Measurements from ENCODE around the gene LCMT1. TPM values are rescaled to one million over a fixed set of nuclear protein-coding genes. Genes with fewer than 3 reads are reported as not detected.

LCMT1 gene
- polyA plus RNA-seq, 4 donors = 27.0 to 105 (median 31.9) TPM

- Histone ChIP-seq H3K9me3 (ENCODE audit: control insufficient read depth in 2 of 2, insufficient read depth in 1 of 2, low read depth in 1 of 2, low read length in 1 of 2) (no peaks in the 10 kb centered on the region), H3K4me1 (ENCODE audit: control insufficient read depth in 3 of 3, insufficient read depth in 2 of 3, low read depth in 1 of 3, low read length in 2 of 3) (peaks cover 0 to 5% (median 5%) of the 10 kb centered on the region in 3 donors), H3K4me3 (ENCODE audit: low read depth in 1 of 3, low read length in 3 of 3) (peak overlapping the region; percentile 62 to 80 (median 73)), H3K27ac (ENCODE audit: low read depth in 1 of 3, low read length in 2 of 3) (peak overlapping the region; percentile 87 to 93 (median 89)), H3K27me3 (ENCODE audit: control insufficient read depth in 3 of 3, insufficient read depth in 3 of 3, low read length in 3 of 3) (no peaks in the 10 kb centered on the region), H3K36me3 (ENCODE audit: control insufficient read depth in 3 of 3, insufficient read depth in 2 of 3, low read depth in 1 of 3, low read length in 3 of 3) (no peaks in the 10 kb centered on the region)
- FAIRE-seq (no peak), DNase-seq (peak; percentile 74 to 92)
- WGBS, 3 donors = 0 to 1% (median 1%) methylated on average over 36 to 63 of the region's 63 CpGs
These were observed 44.6 kb upstream of the LCMT1 start for GRCh38 chr16:25066747-25067631.

- FAIRE-seq (no peak), DNase-seq (no peak)
- Histone ChIP-seq H3K36me3 (ENCODE audit: control insufficient read depth in 3 of 3, insufficient read depth in 2 of 3, low read depth in 1 of 3, low read length in 3 of 3) (no peaks in the 10 kb centered on the region), H3K9me3 (ENCODE audit: control insufficient read depth in 2 of 2, insufficient read depth in 1 of 2, low read depth in 1 of 2, low read length in 1 of 2) (no peaks in the 10 kb centered on the region), H3K4me3 (ENCODE audit: low read depth in 1 of 3, low read length in 3 of 3) (no peak overlapping the region), H3K27me3 (ENCODE audit: control insufficient read depth in 3 of 3, insufficient read depth in 3 of 3, low read length in 3 of 3) (no peaks in the 10 kb centered on the region), H3K27ac (ENCODE audit: low read depth in 1 of 3, low read length in 2 of 3) (no peak overlapping the region), H3K4me1 (ENCODE audit: control insufficient read depth in 3 of 3, insufficient read depth in 2 of 3, low read depth in 1 of 3, low read length in 2 of 3) (no peaks in the 10 kb centered on the region)
- WGBS, 3 donors = 87 to 95% (median 95%) methylated on average over 2 of the region's 2 CpGs
These were observed 37.7 kb upstream of the LCMT1 start for GRCh38 chr16:25073854-25074253.

- Histone ChIP-seq H3K4me1 (ENCODE audit: control insufficient read depth in 3 of 3, insufficient read depth in 2 of 3, low read depth in 1 of 3, low read length in 2 of 3) (no peaks in the 10 kb centered on the region), H3K27ac (ENCODE audit: low read depth in 1 of 3, low read length in 2 of 3) (no peak overlapping the region), H3K4me3 (ENCODE audit: low read depth in 1 of 3, low read length in 3 of 3) (no peak overlapping the region), H3K36me3 (ENCODE audit: control insufficient read depth in 3 of 3, insufficient read depth in 2 of 3, low read depth in 1 of 3, low read length in 3 of 3) (no peaks in the 10 kb centered on the region), H3K9me3 (ENCODE audit: control insufficient read depth in 2 of 2, insufficient read depth in 1 of 2, low read depth in 1 of 2, low read length in 1 of 2) (no peaks in the 10 kb centered on the region), H3K27me3 (ENCODE audit: control insufficient read depth in 3 of 3, insufficient read depth in 3 of 3, low read length in 3 of 3) (no peaks in the 10 kb centered on the region)
- DNase-seq (no peak), FAIRE-seq (no peak)
- 88 to 98% (median 96%) methylated on average over 2 of the region's 2 CpGs for WGBS, 3 donors
These were observed 33.1 kb upstream of the LCMT1 start for GRCh38 chr16:25078386-25078978.

- Histone ChIP-seq H3K27ac (ENCODE audit: low read depth in 1 of 3, low read length in 2 of 3) (no peak overlapping the region), H3K4me1 (ENCODE audit: control insufficient read depth in 3 of 3, insufficient read depth in 2 of 3, low read depth in 1 of 3, low read length in 2 of 3) (peaks cover 0 to 5% (median 0%) of the 10 kb centered on the region in 3 donors), H3K4me3 (ENCODE audit: low read depth in 1 of 3, low read length in 3 of 3) (no peak overlapping the region), H3K9me3 (ENCODE audit: control insufficient read depth in 2 of 2, insufficient read depth in 1 of 2, low read depth in 1 of 2, low read length in 1 of 2) (no peaks in the 10 kb centered on the region), H3K27me3 (ENCODE audit: control insufficient read depth in 3 of 3, insufficient read depth in 3 of 3, low read length in 3 of 3) (no peaks in the 10 kb centered on the region), H3K36me3 (ENCODE audit: control insufficient read depth in 3 of 3, insufficient read depth in 2 of 3, low read depth in 1 of 3, low read length in 3 of 3) (no peaks in the 10 kb centered on the region)
- WGBS, 3 donors = 42 to 66% (median 58%) methylated on average over 4 of the region's 4 CpGs
- FAIRE-seq = no peak
- DNase-seq = no peak
These were observed 31.7 kb upstream of the LCMT1 start for GRCh38 chr16:25079637-25080378.

GRCh38 chr16:25080420-25081131 lies 31.0 kb upstream of the LCMT1 start:
- no peak overlapping the region for H3K4me3 ChIP-seq (ENCODE audit: low read depth in 1 of 3, low read length in 3 of 3)
- H3K36me3 ChIP-seq (ENCODE audit: control insufficient read depth in 3 of 3, insufficient read depth in 2 of 3, low read depth in 1 of 3, low read length in 3 of 3) = no peaks in the 10 kb centered on the region
- H3K27me3 ChIP-seq (ENCODE audit: control insufficient read depth in 3 of 3, insufficient read depth in 3 of 3, low read length in 3 of 3) = no peaks in the 10 kb centered on the region
- no peaks in the 10 kb centered on the region for H3K9me3 ChIP-seq (ENCODE audit: control insufficient read depth in 2 of 2, insufficient read depth in 1 of 2, low read depth in 1 of 2, low read length in 1 of 2)
- no peak overlapping the region for H3K27ac ChIP-seq (ENCODE audit: low read depth in 1 of 3, low read length in 2 of 3)
- peaks cover 0 to 5% (median 0%) of the 10 kb centered on the region in 3 donors for H3K4me1 ChIP-seq (ENCODE audit: control insufficient read depth in 3 of 3, insufficient read depth in 2 of 3, low read depth in 1 of 3, low read length in 2 of 3)
- FAIRE-seq (no peak), DNase-seq (no peak)
- WGBS, 3 donors = 84 to 95% (median 93%) methylated on average over 5 of the region's 5 CpGs

- H3K9me3 ChIP-seq (ENCODE audit: control insufficient read depth in 2 of 2, insufficient read depth in 1 of 2, low read depth in 1 of 2, low read length in 1 of 2) = no peaks in the 10 kb centered on the region
- H3K27me3 ChIP-seq (ENCODE audit: control insufficient read depth in 3 of 3, insufficient read depth in 3 of 3, low read length in 3 of 3) = no peaks in the 10 kb centered on the region
- FAIRE-seq = no peak
- no peak overlapping the region for H3K27ac ChIP-seq (ENCODE audit: low read depth in 1 of 3, low read length in 2 of 3)
- peaks cover 0 to 5% (median 0%) of the 10 kb centered on the region in 3 donors for H3K4me1 ChIP-seq (ENCODE audit: control insufficient read depth in 3 of 3, insufficient read depth in 2 of 3, low read depth in 1 of 3, low read length in 2 of 3)
- H3K36me3 ChIP-seq (ENCODE audit: control insufficient read depth in 3 of 3, insufficient read depth in 2 of 3, low read depth in 1 of 3, low read length in 3 of 3) = no peaks in the 10 kb centered on the region
- H3K4me3 ChIP-seq (ENCODE audit: low read depth in 1 of 3, low read length in 3 of 3) = no peak overlapping the region
- no peak for DNase-seq
- WGBS, 3 donors = 91 to 96% (median 92%) methylated on average over 9 of the region's 9 CpGs
These were observed 29.8 kb upstream of the LCMT1 start for GRCh38 chr16:25081702-25082101.

- Histone ChIP-seq H3K4me1 (ENCODE audit: control insufficient read depth in 3 of 3, insufficient read depth in 2 of 3, low read depth in 1 of 3, low read length in 2 of 3) (peaks cover 0 to 5% (median 0%) of the 10 kb centered on the region in 3 donors), H3K4me3 (ENCODE audit: low read depth in 1 of 3, low read length in 3 of 3) (no peak overlapping the region), H3K27ac (ENCODE audit: low read depth in 1 of 3, low read length in 2 of 3) (no peak overlapping the region), H3K9me3 (ENCODE audit: control insufficient read depth in 2 of 2, insufficient read depth in 1 of 2, low read depth in 1 of 2, low read length in 1 of 2) (no peaks in the 10 kb centered on the region), H3K36me3 (ENCODE audit: control insufficient read depth in 3 of 3, insufficient read depth in 2 of 3, low read depth in 1 of 3, low read length in 3 of 3) (no peaks in the 10 kb centered on the region), H3K27me3 (ENCODE audit: control insufficient read depth in 3 of 3, insufficient read depth in 3 of 3, low read length in 3 of 3) (no peaks in the 10 kb centered on the region)
- no peak for DNase-seq
- WGBS, 3 donors = 82 to 87% (median 86%) methylated on average over 6 of the region's 6 CpGs
- no peak for FAIRE-seq
These were observed 28.5 kb upstream of the LCMT1 start for GRCh38 chr16:25083065-25083464.

GRCh38 chr16:25083701-25084100 lies 27.8 kb upstream of the LCMT1 start:
- Histone ChIP-seq H3K27ac (ENCODE audit: low read depth in 1 of 3, low read length in 2 of 3) (no peak overlapping the region), H3K27me3 (ENCODE audit: control insufficient read depth in 3 of 3, insufficient read depth in 3 of 3, low read length in 3 of 3) (no peaks in the 10 kb centered on the region), H3K9me3 (ENCODE audit: control insufficient read depth in 2 of 2, insufficient read depth in 1 of 2, low read depth in 1 of 2, low read length in 1 of 2) (no peaks in the 10 kb centered on the region), H3K4me3 (ENCODE audit: low read depth in 1 of 3, low read length in 3 of 3) (no peak overlapping the region), H3K4me1 (ENCODE audit: control insufficient read depth in 3 of 3, insufficient read depth in 2 of 3, low read depth in 1 of 3, low read length in 2 of 3) (peaks cover 0 to 5% (median 0%) of the 10 kb centered on the region in 3 donors), H3K36me3 (ENCODE audit: control insufficient read depth in 3 of 3, insufficient read depth in 2 of 3, low read depth in 1 of 3, low read length in 3 of 3) (no peaks in the 10 kb centered on the region)
- DNase-seq (peak in 1 of 2 donors; percentile 56), FAIRE-seq (no peak)
- WGBS, 3 donors = 75 to 80% (median 77%) methylated on average over 6 of the region's 6 CpGs
